Islet of Langerhans (tissue), 1 donor: ENCODE measurements around the gene CD3G.

Source experiments
- FAIRE-seq: peaks from one replicate; lab custom pipeline; 2011; peaks lifted over from hg19 to GRCh38; lab: Jason Lieb, UNC

The CD3G gene

GRCh38 chr11:118325283-118325682 lies 18.9 kb upstream of the CD3G start:
- no peak for FAIRE-seq

DNA sequence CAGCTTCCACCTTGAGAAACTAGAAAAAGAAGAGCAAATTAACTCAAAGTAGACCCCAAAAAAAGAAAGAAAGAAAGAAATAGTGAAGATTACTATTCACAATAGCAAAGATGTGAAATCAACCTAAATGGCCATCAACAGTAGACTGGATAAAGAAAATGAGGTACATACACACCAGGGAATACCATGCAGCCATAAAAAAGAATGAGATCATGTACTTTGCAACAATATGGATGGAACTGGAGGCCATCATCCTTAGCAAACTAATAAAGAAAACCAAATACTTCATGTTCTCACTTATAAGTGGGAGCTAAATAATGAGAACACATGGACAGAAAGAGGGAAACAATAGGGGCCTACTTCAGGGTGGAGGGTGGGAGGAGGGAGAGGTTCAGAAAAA lies 15.4 kb upstream of the CD3G start:
- no peak for FAIRE-seq

DNA sequence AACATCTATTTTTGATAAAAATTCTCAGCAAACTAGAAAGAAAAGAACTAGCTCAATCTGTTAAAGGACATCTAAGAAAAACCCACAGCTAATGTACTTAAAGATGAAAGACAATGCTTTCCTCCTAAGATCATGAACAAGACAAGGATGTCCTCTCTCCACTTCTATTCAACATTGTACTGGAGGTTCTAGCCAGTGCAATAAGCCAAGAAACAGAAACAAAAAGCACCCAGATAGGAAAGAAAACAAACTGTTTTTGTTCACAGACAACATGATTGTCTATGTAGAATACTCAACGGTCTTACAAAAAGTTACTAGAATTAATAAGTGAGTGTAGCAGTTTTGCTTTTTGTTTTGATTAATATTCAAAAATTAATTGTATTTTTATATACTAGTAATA lies 9.4 kb upstream of the CD3G start:
- FAIRE-seq, result no peak

- no peak for FAIRE-seq
These were observed 5.5 kb upstream of the CD3G start for GRCh38 chr11:118338637-118339061.

DNA sequence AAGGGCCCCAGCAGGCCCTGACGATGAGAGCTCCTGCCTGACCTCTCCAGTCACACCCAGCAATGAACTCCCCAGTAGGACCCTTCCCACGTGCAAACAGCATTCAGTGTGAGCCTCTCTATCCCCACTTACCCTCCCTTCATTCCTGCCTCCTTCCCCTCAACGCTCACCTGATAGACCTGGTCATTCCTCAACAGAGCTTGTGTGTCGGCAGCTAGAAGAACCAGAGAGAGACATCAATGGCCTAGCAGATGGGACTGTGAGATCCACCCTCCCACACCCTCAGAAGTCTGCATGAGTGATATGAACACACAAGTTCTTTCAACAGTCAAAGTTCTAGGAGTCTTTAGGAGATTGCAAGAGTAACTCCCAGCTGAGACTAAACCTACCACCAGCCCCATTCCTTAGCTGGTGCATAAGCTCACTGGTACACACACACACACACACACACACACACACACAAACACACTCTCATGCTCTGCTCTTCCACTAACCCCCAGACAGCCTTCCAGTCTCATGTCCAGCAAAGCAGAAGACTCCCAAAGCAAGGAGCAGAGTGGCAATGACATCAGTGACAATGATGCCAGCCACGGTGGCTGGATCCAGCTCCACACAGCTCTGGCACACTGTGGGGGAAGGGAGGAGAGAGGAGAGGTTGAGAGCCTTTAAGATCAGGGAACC lies 4.7 kb upstream of the CD3G start:
- no peak for FAIRE-seq

- no peak for FAIRE-seq
These were observed 3.7 kb upstream of the CD3G start for GRCh38 chr11:118340449-118340848.

DNA sequence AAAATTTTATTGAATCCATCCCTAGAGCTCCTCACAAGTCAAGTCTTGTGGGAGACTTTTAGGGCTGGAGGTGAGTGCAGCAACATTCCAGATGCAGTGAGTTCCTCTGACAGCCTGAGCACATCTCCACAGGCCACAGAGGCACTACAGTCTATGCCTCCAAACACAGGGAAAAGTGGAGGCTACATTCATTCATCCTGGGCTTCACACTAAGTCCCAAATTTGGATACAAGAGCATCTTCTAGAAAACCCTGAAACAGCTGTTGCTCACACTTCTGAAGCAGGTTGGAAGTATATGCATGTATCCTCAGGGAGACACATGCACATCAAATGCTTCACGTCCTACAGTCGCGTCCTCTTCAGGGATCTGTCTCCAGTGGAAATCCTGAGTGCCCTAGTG lies 2.9 kb upstream of the CD3G start:
- no peak for FAIRE-seq

DNA sequence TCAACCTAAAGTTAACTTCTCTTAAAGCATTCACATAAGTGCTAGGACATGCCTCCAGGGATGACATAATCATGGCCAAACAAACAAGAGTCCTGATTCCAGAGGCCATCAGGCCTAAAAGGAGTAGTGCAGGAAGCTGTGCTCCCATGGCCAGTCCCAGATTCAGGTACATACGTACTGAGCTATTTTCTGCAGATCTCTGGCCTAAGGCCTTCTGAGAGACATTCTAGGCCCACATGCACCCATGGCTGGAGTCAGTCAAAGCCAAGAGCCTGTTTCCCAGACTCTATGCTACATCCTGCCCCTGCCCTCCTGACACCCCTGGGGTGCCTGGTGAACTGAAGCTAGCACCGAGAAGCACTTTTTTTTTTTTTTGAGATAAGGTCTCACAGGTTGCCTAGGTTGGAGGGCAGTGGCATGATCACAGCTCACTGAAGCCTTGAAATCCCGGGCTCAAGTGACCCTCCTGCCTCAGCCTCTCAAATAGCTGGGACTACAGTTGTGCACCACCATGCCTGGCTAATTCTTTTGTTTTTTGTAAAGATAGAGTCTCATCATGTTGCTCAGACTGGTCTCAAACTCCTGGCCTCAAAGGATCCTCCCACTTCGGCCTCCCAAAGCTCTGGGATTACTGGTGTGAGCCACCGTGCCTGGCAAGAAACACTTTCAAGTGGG lies 2.2 kb upstream of the CD3G start:
- no peak for FAIRE-seq

DNA sequence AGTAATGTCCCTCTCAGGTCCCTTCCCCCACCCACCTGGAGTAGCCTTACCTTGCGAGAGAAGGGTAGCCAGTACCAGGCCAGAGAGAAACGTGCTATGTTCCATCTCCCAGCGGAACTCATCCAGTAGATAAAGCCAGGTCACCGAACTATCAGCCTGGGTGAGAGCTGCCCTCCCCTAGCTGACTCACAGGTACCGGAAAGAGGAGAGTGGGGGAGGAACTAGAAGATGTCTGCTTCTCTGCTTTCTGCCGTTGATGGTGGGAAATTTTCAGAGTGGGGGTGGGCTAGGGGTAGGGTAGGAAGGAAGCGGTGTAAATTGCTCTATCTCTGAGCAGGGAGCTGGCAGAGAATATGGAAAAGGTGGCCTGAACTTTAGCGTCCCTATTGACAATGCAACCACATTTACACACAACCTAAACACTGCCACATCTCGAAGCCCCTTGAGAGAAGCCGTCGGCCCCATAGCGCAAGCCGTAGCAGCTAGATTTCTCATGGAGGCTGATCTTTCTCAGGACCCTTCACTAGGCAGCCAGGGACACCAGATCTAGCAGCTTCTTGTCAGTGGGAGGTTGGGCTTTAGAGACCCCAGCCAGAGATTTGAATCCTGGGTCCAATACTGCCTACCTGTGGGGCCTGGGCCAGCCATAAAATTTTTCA lies 1.5 kb upstream of the CD3G start, which contains the start of gene CD3D:
TSS of gene CD3D (minus strand) at position 203 of the 659 bp plus-strand sequence. CDS start at position 105, 98 bp downstream.
- no peak for FAIRE-seq

GRCh38 chr11:118343248-118343647 lies 896 bp upstream of the CD3G start:
- no peak for FAIRE-seq

GRCh38 chr11:118349475-118349874 lies 5.3 kb downstream of the CD3G start:
- FAIRE-seq, result no peak

GRCh38 chr11:118353084-118353710 lies 9.1 kb downstream of the CD3G start:
- peak; percentile 79 for FAIRE-seq

- FAIRE-seq, result no peak
These were observed 13.9 kb downstream of the CD3G start for GRCh38 chr11:118358071-118358470.

- peak; percentile 94 for FAIRE-seq
These were observed 15.3 kb downstream of the CD3G start, which contains the start of gene UBE4A for GRCh38 chr11:118359295-118359958. TSS of gene UBE4A (plus strand) at chr11:118359600. CDS start at chr11:118365081, 5,481 bp downstream.

GRCh38 chr11:118364956-118365615 lies 20.9 kb downstream of the CD3G start:
- no peak for FAIRE-seq

GRCh38 chr11:118366287-118366686 lies 22.1 kb downstream of the CD3G start:
- FAIRE-seq, result no peak

GRCh38 chr11:118370774-118371173 lies 26.6 kb downstream of the CD3G start:
- no peak for FAIRE-seq

GRCh38 chr11:118373263-118373662 lies 29.1 kb downstream of the CD3G start:
- FAIRE-seq, result no peak

DNA sequence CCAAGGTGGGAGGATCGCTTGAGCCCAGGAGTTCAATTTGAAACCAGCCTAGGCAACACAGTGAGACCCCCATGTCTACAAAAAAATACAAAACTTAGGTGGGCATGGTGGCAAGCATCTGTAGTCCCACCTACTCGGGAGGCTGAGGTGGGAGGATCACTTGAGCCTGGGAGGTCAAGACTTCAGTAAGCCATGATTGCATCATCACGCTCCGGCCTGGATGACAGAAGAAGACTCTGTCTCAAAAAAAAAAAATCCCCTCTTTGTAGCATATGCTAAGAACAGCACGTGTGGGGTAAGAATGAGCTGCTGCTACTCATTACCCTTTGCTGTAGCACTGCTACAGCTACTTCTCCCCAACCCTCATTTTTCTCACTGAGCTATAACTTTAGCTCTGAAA lies 29.7 kb downstream of the CD3G start:
- no peak for FAIRE-seq

GRCh38 chr11:118374729-118375128 lies 30.6 kb downstream of the CD3G start:
- no peak for FAIRE-seq

DNA sequence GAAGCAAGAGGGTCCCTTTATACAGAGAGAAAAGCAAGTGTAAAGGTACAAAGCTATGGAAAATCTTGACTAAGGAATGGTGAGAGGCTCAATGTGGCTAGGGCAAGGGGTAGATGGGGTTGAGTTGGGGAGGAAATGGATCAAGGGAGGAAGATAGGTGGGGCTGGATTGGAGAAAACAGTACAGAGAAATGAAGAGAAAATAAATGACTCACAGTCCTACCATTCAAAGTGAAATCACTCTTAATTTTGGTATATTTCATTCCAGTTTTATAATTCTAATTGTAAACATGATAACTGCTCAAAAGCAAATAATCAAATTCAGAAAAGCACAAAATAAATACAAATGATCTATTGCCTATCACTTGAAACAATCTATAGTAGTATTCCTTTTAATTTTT lies 31.8 kb downstream of the CD3G start:
- no peak for FAIRE-seq

GRCh38 chr11:118379497-118379896 lies 35.4 kb downstream of the CD3G start:
- no peak for FAIRE-seq
